HL-60 (cell line): ENCODE data around the gene RBMX.
"Not testable (repeated sequence)": the region's sequence is repeated elsewhere in the genome, so short reads cannot be mapped to it uniquely, and the experiment has no call there.

Experiments
- DNase-seq, 2 experiments: peaks; one replicate each; pipeline ENCODE4 v3.0.0-alpha.2; 2010 to 2020; ENCODE audit warnings: low read depth in 1 of 2, low spot score in 1 of 2
- H3K27ac ChIP-seq: fragments of 250-450 bp; sonication (Bioruptor Pico); replicated peaks from 2 replicates; pipeline ENCODE4 v1.5.1; 2020; ENCODE audit warnings: mild to moderate bottlenecking, moderate library complexity
- H3K27me3 ChIP-seq: fragments of 250-450 bp; sonication (Bioruptor Pico); 2 replicates; pipeline ENCODE4 v1.5.1; 2021; ENCODE audit warnings: mild to moderate bottlenecking, moderate library complexity; ENCODE audit not compliant: insufficient read depth, poor library complexity, severe bottlenecking
- H3K4me3 ChIP-seq: replicated peaks from 2 replicates; pipeline ENCODE4 v1.5.1; 2011; ENCODE audit warnings: mild to moderate bottlenecking, control low read depth, low read length; ENCODE audit not compliant: insufficient read depth
- GABPA ChIP-seq: IDR thresholded peaks from 2 replicates; pipeline ENCODE4 v1.6.1; 2012; ENCODE audit warnings: low read depth
- POLR2AphosphoS5 ChIP-seq: IDR thresholded peaks from 2 replicates; pipeline ENCODE4 v1.6.1; 2012; ENCODE audit warnings: low read depth
- SPI1 ChIP-seq: IDR thresholded peaks from 2 replicates; pipeline ENCODE4 v1.6.1; 2012; ENCODE audit warnings: low read depth, mild to moderate bottlenecking, borderline replicate concordance
- long read RNA-seq: library from polyadenylated mRNA; unstranded; transcript quantifications from one replicate; pipeline ENCODE4 v2.0.0, GENCODE V29; 2020
- TF ChIP-seq, protein P1 (sequence below): IDR thresholded peaks from one replicate; pipeline ENCODE4 v1.5.1; 2011; ENCODE audit warnings: low read length, control low read depth, inconsistent platforms; ENCODE audit not compliant: insufficient read depth
- TF ChIP-seq, protein P2 (sequence below): IDR thresholded peaks from 2 replicates; pipeline ENCODE4 v1.6.1; 2012; ENCODE audit warnings: low read depth; ENCODE audit not compliant: insufficient replicate concordance

RBMX gene
- long read RNA-seq, full-length matches to known transcripts: 1,158 of 1,841 reads
- long read RNA-seq, partial matches to known transcripts: 575 of 1,841 reads
- long read RNA-seq, other reads (novel, unspliced or antisense): 108 of 1,841 reads

DNA sequence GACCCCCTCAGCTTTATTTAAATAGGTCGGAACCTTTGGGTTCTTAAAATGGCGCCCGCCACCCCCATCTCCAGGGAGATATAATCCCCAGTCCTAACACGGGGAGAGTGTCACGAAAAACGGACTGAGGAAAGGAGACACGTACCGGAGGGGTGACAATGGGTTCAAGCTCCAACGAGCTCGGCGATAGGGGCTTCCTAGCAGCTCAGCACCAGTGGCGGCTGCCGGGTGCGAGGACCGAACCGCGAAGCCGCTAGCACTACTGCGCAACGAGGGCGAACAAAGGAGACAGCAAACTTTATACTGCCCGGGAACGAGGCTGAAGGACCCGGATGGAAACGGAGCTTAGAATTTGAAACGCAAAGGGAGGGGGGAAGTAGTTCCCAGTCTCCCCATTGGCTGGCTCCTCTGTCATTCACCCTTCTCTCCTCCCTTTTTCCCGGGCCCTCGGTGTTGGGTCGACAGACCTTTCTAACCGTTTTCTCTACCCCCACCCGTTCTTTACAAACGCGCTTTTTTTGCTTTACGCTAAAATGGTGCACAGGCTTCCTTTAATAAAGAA, at the start of gene RBMX:
Gene RBMX (minus strand): TSS at position 274 of the 562 bp plus-strand sequence. CDS start 1,298 bp downstream, outside the sequence.
- TF ChIP-seq POLR2AphosphoS5 (peak; percentile 95), SPI1 (peak; percentile 43; the same call in 1 of the 2 replicates), GABPA (peak; percentile 65)
- TF ChIP-seq, protein P1, sequence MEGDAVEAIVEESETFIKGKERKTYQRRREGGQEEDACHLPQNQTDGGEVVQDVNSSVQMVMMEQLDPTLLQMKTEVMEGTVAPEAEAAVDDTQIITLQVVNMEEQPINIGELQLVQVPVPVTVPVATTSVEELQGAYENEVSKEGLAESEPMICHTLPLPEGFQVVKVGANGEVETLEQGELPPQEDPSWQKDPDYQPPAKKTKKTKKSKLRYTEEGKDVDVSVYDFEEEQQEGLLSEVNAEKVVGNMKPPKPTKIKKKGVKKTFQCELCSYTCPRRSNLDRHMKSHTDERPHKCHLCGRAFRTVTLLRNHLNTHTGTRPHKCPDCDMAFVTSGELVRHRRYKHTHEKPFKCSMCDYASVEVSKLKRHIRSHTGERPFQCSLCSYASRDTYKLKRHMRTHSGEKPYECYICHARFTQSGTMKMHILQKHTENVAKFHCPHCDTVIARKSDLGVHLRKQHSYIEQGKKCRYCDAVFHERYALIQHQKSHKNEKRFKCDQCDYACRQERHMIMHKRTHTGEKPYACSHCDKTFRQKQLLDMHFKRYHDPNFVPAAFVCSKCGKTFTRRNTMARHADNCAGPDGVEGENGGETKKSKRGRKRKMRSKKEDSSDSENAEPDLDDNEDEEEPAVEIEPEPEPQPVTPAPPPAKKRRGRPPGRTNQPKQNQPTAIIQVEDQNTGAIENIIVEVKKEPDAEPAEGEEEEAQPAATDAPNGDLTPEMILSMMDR: no peak
- TF ChIP-seq, protein P2, sequence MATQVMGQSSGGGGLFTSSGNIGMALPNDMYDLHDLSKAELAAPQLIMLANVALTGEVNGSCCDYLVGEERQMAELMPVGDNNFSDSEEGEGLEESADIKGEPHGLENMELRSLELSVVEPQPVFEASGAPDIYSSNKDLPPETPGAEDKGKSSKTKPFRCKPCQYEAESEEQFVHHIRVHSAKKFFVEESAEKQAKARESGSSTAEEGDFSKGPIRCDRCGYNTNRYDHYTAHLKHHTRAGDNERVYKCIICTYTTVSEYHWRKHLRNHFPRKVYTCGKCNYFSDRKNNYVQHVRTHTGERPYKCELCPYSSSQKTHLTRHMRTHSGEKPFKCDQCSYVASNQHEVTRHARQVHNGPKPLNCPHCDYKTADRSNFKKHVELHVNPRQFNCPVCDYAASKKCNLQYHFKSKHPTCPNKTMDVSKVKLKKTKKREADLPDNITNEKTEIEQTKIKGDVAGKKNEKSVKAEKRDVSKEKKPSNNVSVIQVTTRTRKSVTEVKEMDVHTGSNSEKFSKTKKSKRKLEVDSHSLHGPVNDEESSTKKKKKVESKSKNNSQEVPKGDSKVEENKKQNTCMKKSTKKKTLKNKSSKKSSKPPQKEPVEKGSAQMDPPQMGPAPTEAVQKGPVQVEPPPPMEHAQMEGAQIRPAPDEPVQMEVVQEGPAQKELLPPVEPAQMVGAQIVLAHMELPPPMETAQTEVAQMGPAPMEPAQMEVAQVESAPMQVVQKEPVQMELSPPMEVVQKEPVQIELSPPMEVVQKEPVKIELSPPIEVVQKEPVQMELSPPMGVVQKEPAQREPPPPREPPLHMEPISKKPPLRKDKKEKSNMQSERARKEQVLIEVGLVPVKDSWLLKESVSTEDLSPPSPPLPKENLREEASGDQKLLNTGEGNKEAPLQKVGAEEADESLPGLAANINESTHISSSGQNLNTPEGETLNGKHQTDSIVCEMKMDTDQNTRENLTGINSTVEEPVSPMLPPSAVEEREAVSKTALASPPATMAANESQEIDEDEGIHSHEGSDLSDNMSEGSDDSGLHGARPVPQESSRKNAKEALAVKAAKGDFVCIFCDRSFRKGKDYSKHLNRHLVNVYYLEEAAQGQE: peak; percentile 37
- peak within 1 kb of the TSS; percentile 61 for H3K4me3 ChIP-seq
- peak; percentile 86 to 92 for DNase-seq
- peak within 1 kb of the TSS; percentile 98 for H3K27ac ChIP-seq
- H3K27me3 ChIP-seq: no peaks in the 10 kb centered on the region

DNA sequence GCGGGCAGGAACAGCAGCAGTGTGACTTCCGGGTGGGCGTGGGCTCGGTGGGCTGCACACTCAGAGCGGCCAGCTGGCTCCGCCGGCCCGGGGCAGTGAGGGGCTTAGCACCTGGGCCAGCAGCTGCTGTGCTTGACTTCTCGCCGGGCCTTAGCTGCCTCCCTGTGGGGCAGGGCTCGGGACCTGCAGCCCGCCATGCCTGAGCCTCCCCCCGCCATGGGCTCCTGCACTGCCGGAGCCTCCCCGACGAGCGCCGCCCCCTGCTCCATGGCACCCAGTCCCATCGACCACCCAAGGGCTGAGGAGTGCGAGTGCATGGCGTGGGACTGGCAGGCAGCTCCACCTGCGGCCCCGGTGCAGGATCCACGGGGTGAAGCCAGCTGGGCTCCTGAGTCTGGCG, 40.9 kb upstream of the RBMX start:
- not testable (repeated sequence) for DNase-seq, H3K4me3 ChIP-seq, H3K27ac ChIP-seq, H3K27me3 ChIP-seq

DNA sequence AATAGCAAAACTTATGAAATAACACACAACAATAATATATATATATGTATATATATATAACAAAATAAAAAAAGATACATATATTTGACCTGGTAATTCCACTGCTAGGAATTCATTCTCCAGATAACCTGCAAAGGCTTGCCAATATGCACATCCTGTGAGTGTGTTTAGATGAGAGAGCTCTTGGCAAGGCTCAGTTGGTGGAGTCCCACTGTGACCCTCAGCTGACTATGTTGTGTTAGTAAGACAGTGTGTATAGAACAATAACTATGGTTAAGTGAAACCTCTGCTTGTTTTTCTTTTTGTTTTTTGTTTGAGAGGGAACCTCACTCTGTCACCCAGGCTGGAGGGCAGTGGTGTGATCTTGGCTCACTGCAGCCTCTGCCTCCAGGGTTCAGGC, 39.5 kb upstream of the RBMX start:
- no peak for DNase-seq
- H3K27me3 ChIP-seq: no peaks in the 10 kb centered on the region
- TF ChIP-seq SPI1: no peak
- no peak for TF ChIP-seq GABPA
- no peak for TF ChIP-seq POLR2AphosphoS5
- TF ChIP-seq, protein P1: no peak
- TF ChIP-seq, protein P2: no peak
- H3K27ac ChIP-seq: no peak overlapping the region
- H3K4me3 ChIP-seq: no peak overlapping the region

DNA sequence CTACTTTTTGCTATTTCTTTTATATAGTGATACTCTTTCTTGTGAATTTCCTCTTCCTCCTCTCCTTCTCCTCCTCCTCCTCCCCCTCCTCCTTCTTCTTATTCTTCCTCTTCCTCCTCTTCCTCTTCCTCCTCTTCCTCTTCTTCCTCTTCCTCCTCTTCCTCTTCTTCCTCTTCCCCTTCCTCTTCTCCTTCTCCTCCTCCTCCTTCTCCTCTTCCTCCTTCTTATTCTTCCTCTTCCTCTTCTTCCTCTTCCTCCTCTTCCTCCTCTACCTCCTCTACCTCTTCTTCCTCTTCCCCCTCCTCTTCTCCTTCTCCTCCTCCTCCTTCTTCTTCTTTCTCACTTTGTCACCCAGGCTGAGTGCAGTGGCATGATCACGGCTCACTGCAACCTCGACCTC, 36.3 kb upstream of the RBMX start:
- DNase-seq: no peak
- no peak for TF ChIP-seq GABPA
- no peak for TF ChIP-seq POLR2AphosphoS5
- TF ChIP-seq, protein P2: no peak
- TF ChIP-seq, protein P1: no peak
- TF ChIP-seq SPI1: no peak
- H3K27ac ChIP-seq: no peak overlapping the region
- H3K4me3 ChIP-seq: no peak overlapping the region
- no peaks in the 10 kb centered on the region for H3K27me3 ChIP-seq

DNA sequence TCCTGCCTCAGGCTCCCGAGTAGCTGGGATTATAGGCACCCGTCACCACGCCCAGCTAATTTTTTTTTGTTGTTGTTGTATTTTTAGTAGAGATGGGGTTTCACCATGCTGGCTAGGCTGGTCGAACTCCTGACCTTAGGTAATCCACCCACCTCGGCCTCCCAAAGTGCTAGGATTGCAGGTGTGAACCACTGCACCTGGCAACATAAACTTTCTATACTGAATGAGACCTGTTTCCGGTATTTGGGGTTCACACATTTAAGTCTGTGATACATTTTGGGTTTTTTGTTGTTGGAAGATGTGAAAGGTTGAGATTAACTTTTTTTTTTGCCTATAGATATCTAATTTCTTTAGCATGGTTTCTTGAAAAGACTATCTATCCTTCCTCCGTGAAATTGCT, 31.1 kb upstream of the RBMX start:
- DNase-seq, H3K4me3 ChIP-seq, H3K27ac ChIP-seq, H3K27me3 ChIP-seq: not testable (repeated sequence)
